ENCODE data around the gene FXN. TPM values are rescaled to one million over a fixed set of nuclear protein-coding genes. Genes with fewer than 3 reads are reported as not detected.
"Not testable (repeated sequence)": the region's sequence is repeated elsewhere in the genome, so short reads cannot be mapped to it uniquely, and the experiment has no call there.

The FXN gene
- total RNA-seq, 2 experiments from 2014 or later, result 6.9 to 36.1 TPM

GRCh38 chr9:69090140-69090750, 54.7 kb downstream of the FXN start:
- no TSS peak for BruUV-seq (replicated peaks)
- CTCF ChIA-PET (ENCODE audit: unreplicated experiment), result no interaction called here
- Histone ChIP-seq H3K4me3 (ENCODE audit: low read depth, low read length, poor library complexity, severe bottlenecking) (no peak overlapping the region), H3K9me2 (ENCODE audit: insufficient read depth, low read length) (no peaks in the 10 kb centered on the region), H3K4me2 (ENCODE audit: low read length) (no peak overlapping the region), H3K4me1 (ENCODE audit: insufficient read depth, low read length, poor library complexity, severe bottlenecking) (no peaks in the 10 kb centered on the region), H3K27ac (ENCODE audit: low read depth, low read length, poor library complexity, severe bottlenecking) (no peak overlapping the region), H3K36me3 (ENCODE audit: insufficient read depth, low read length) (no peaks in the 10 kb centered on the region), H3K9me3 (ENCODE audit: low read length) (no peaks in the 10 kb centered on the region), H3K79me2 (ENCODE audit: insufficient read depth, low read depth, low read length) (no peaks in the 10 kb centered on the region), H2AFZ (ENCODE audit: low read length) (no peak overlapping the region), H4K20me1 (ENCODE audit: insufficient read depth, low read length) (no peaks in the 10 kb centered on the region)
- no peak for DNase-seq (ENCODE audit: low spot score)
- intact Hi-C loops (cut with micrococcal nuclease; ENCODE audit: unreplicated experiment), result no loop called here
- no peak for TF ChIP-seq EZH2phosphoT487 (IDR thresholded peaks at IDR 0.05; ENCODE audit: borderline replicate concordance, low read depth, low read length)
- POLR2A ChIA-PET, result no interaction called here

- Histone ChIP-seq H3K36me3 (ENCODE audit: insufficient read depth, low read length) (no peaks in the 10 kb centered on the region), H3K4me3 (ENCODE audit: low read depth, low read length, poor library complexity, severe bottlenecking) (no peak overlapping the region), H3K27ac (ENCODE audit: low read depth, low read length, poor library complexity, severe bottlenecking) (no peak overlapping the region), H3K9me3 (ENCODE audit: low read length) (no peaks in the 10 kb centered on the region), H3K79me2 (ENCODE audit: insufficient read depth, low read depth, low read length) (no peaks in the 10 kb centered on the region), H3K9me2 (ENCODE audit: insufficient read depth, low read length) (no peaks in the 10 kb centered on the region), H4K20me1 (ENCODE audit: insufficient read depth, low read length) (no peaks in the 10 kb centered on the region), H3K4me2 (ENCODE audit: low read length) (no peak overlapping the region), H3K4me1 (ENCODE audit: insufficient read depth, low read length, poor library complexity, severe bottlenecking) (no peaks in the 10 kb centered on the region), H2AFZ (ENCODE audit: low read length) (no peak overlapping the region)
- ChIA-PET CTCF (ENCODE audit: unreplicated experiment) (no interaction called here), POLR2A (no interaction called here)
- DNase-seq (ENCODE audit: low spot score), result no peak
- TF ChIP-seq EZH2phosphoT487 (IDR thresholded peaks at IDR 0.05; ENCODE audit: borderline replicate concordance, low read depth, low read length), result no peak
- TF ChIP-seq CTCF (conservative IDR thresholded peaks at IDR 0.05; ENCODE audit: low read length), result no peak
- intact Hi-C loops (cut with micrococcal nuclease; ENCODE audit: unreplicated experiment), result no loop called here
- no TSS peak for BruUV-seq (replicated peaks)
Measured at GRCh38 chr9:69090946-69091345, 55.4 kb downstream of the FXN start.

DNA sequence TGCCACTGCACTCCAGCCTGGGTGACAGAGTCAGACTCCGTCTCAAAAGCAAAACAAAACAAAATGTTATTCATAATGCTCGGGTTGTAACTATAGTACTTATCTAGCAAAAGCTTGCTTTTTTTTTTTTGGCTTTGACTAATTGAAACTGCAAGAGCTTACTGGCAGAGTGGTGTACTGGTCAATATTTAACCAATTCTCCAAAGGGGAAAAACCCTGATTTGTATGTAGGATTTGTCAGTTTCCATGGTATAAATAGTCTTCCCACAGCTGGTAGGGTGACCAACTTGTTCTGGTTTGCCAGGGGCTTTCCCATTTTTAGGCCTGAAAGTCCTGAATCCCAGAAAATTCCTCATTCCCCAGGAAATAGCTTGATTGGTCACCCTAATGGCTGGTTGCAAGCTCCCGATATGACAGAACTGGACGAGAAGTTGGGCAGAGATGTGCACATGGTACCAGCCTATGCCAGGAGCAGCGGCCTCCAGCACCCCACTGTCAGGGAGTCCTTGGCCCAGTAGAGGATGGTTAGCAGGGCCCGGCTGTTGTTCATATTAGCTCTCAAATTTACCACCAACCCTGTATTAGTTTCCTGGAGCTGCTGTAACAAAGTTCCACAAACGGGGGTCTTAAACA, 58.0 kb downstream of the FXN start:
- H3K9me2 ChIP-seq (ENCODE audit: insufficient read depth, low read length), result no peaks in the 10 kb centered on the region
- TF ChIP-seq EZH2phosphoT487 (IDR thresholded peaks at IDR 0.05; ENCODE audit: borderline replicate concordance, low read depth, low read length) (no peak), CTCF (conservative IDR thresholded peaks at IDR 0.05; ENCODE audit: low read length) (no peak)
- POLR2A ChIA-PET, result interaction anchor here (0.7 to 1.5 kb wide), 3 partner anchors 9 to 128 kb away, joined by 3 to 4 read pairs (median 4); no protein-coding TSS in a partner anchor
- H3K27ac ChIP-seq (ENCODE audit: low read depth, low read length, poor library complexity, severe bottlenecking), result no peak overlapping the region
- intact Hi-C loops (cut with micrococcal nuclease; ENCODE audit: unreplicated experiment), result no loop called here
- H3K9me3 ChIP-seq (ENCODE audit: low read length), result no peaks in the 10 kb centered on the region
- BruUV-seq (replicated peaks), result no TSS peak
- no peaks in the 10 kb centered on the region for H3K79me2 ChIP-seq (ENCODE audit: insufficient read depth, low read depth, low read length)
- no peak for DNase-seq (ENCODE audit: low spot score)
- no peaks in the 10 kb centered on the region for H4K20me1 ChIP-seq (ENCODE audit: insufficient read depth, low read length)
- H3K4me1 ChIP-seq (ENCODE audit: insufficient read depth, low read length, poor library complexity, severe bottlenecking), result no peaks in the 10 kb centered on the region
- CTCF ChIA-PET (ENCODE audit: unreplicated experiment), result no interaction called here
- H2AFZ ChIP-seq (ENCODE audit: low read length), result no peak overlapping the region
- no peak overlapping the region for H3K4me3 ChIP-seq (ENCODE audit: low read depth, low read length, poor library complexity, severe bottlenecking)
- no peaks in the 10 kb centered on the region for H3K36me3 ChIP-seq (ENCODE audit: insufficient read depth, low read length)
- no peak overlapping the region for H3K4me2 ChIP-seq (ENCODE audit: low read length)

DNA sequence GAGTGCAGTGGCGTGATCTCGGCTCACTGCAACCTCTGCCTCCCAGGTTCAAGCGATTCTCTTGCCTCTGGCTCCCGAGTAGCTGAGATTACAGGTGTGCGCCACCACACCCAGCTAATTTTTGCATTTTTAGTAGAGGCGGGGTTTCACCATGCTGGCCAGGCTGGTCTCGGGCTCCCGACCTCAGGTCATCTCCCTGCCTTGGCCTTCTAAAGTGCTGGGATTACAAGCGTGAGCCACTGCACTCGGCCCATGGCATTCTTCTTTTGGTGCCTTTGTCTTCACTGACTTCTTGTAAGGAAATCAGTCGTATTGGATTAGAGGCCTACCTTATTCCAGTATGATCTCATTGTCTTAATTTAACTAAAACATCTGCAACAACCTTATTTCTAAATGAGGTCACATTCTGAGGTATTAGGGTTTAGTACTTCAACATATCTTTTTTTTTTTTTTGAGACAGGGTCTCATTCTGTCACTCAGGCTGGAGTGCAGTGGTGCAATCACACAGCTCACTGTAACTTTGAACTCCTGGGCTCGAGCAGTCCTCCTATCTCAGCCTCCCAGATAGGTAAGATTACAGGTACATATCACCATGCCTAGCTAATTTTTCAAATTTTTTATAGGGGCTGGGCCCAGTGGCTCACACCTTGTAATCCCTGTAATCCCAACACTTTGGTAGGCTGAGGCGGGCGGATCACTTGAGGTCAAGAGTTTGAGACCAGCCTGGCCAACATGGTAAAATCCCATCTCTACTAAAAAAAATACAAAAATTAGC, 59.0 kb downstream of the FXN start:
- DNase-seq (ENCODE audit: low spot score); H3K4me3 ChIP-seq (ENCODE audit: low read depth, low read length, poor library complexity, severe bottlenecking); H3K4me2 ChIP-seq (ENCODE audit: low read length); H3K36me3 ChIP-seq (ENCODE audit: insufficient read depth, low read length); BruUV-seq (replicated peaks); H2AFZ ChIP-seq (ENCODE audit: low read length); H3K9me3 ChIP-seq (ENCODE audit: low read length); H3K79me2 ChIP-seq (ENCODE audit: insufficient read depth, low read depth, low read length); H3K4me1 ChIP-seq (ENCODE audit: insufficient read depth, low read length, poor library complexity, severe bottlenecking); H3K9me2 ChIP-seq (ENCODE audit: insufficient read depth, low read length); CTCF ChIA-PET (ENCODE audit: unreplicated experiment); H4K20me1 ChIP-seq (ENCODE audit: insufficient read depth, low read length); intact Hi-C loops (cut with micrococcal nuclease; ENCODE audit: unreplicated experiment); H3K27ac ChIP-seq (ENCODE audit: low read depth, low read length, poor library complexity, severe bottlenecking): not testable (repeated sequence)
- POLR2A ChIA-PET, result interaction anchor here (1.0 kb wide), 2 partner anchors 15 to 16 kb away, joined by 3 to 5 read pairs; no protein-coding TSS in a partner anchor
